Measurements from ENCODE around the gene NPFFR1.

Gene NPFFR1

GRCh38 chr10:70233109-70233938, 50.5 kb downstream of the NPFFR1 start, which contains the start of gene PPA1 (continued):
- TF ChIP-seq ZNF148 (tag by site-specific recombination; IDR thresholded peaks at IDR 0.05; ENCODE audit: borderline replicate concordance) (no peak), ZNF654 (tag by site-specific recombination; IDR thresholded peaks at IDR 0.05; ENCODE audit: low read depth) (0 out of 2 replicates have a peak, but pooled peaks have one; percentile 2), HIC1 (tag by site-specific recombination; IDR thresholded peaks at IDR 0.05) (peak; percentile 79), REPIN1 (tag by site-specific recombination; IDR thresholded peaks at IDR 0.05; ENCODE audit: low read depth) (no peak), ZNF596 (tag by site-specific recombination; IDR thresholded peaks at IDR 0.05) (no peak), ZNF24 (tag by site-specific recombination; IDR thresholded peaks at IDR 0.05) (peak; percentile 62), GLIS2 (tag by site-specific recombination; IDR thresholded peaks at IDR 0.05) (peak; percentile 75; the same call in 1 of the 2 replicates), ZSCAN5A (tag by site-specific recombination; IDR thresholded peaks at IDR 0.05) (peak; percentile 90), RBAK (tag by site-specific recombination; IDR thresholded peaks at IDR 0.05) (no peak), ZNF561 (tag by site-specific recombination; IDR thresholded peaks at IDR 0.05; ENCODE audit: borderline replicate concordance) (no peak), ZBTB6 (tag by site-specific recombination; IDR thresholded peaks at IDR 0.05) (no peak), ZBTB8A (tag by site-specific recombination; IDR thresholded peaks at IDR 0.05) (peak; percentile 43), ZNF366 (tag by site-specific recombination; conservative IDR thresholded peaks at IDR 0.05) (peak; percentile 68; the same call in 1 of the 2 replicates), ZNF146 (tag by site-specific recombination; IDR thresholded peaks at IDR 0.05) (no peak), ZNF37A (tag by site-specific recombination; IDR thresholded peaks at IDR 0.05) (no peak)

- Histone ChIP-seq H3K4me3 (ENCODE audit: low read depth, low read length) (peak overlapping the region; percentile 87), H3K36me3 (ENCODE audit: control insufficient read depth in 2 of 2, insufficient read depth in 1 of 2, low read length in 2 of 2) (peaks cover 11 to 31% of the 10 kb centered on the region in 2 experiments), H3K4me1 (ENCODE audit: control insufficient read depth, insufficient read depth, low read length) (no peaks in the 10 kb centered on the region), H3K9me3 (ENCODE audit: control insufficient read depth, insufficient read depth, low read depth, low read length) (no peaks in the 10 kb centered on the region), H3K27ac (ENCODE audit: extremely low read depth, low read depth, low read length) (peak overlapping the region; percentile 87)
- no peak for TF ChIP-seq ZNF747 (tag by site-specific recombination; IDR thresholded peaks at IDR 0.05)
- TF ChIP-seq ZNF501 (tag by site-specific recombination; IDR thresholded peaks at IDR 0.05) = 0 out of 2 replicates have a peak, but pooled peaks have one; percentile 35
- ChIA-PET CTCF (interaction anchor here (0.8 to 2.9 kb wide), 7 partner anchors 10 to 154 kb away, joined by 3 to 32 read pairs (median 4); no protein-coding TSS in a partner anchor), POLR2A (interaction anchor here (0.6 to 3.0 kb wide), 17 partner anchors 8 to 172 kb away, joined by 3 to 22 read pairs (median 4); partner anchors contain the start of genes EIF4EBP2, SAR1A and TYSND1)
These were observed 51.0 kb downstream of the NPFFR1 start for GRCh38 chr10:70232859-70233108.

Measured in HEK293 (cell line).